ENCODE results near the gene FBXO38.

FBXO38 gene

DNA sequence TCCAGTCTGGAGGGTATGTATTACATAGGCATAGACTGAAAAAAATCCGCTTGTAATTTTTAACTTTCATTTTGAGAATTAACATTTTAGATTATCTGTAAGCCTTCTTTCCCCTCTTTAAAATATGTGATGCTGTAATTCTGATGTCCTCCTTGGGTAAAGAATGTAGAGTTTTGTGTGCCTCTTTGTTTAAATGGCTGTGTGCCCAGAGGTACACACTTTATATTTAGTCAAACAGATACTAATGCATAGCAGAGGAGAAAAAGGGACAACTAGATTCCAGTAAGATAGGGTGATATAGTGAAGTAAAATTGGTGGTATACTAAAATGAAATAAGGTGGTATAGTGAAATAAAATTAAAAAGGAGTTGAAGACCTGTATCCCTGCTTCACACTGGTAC is 1.3 kb downstream of the FBXO38 start:
- Histone ChIP-seq H3K79me2 (ENCODE audit: control insufficient read depth, insufficient read depth, low read length, poor library complexity) (peaks cover 2% of the 10 kb centered on the region), H3K4ac (ENCODE audit: low read depth, low read length) (no peak overlapping the region), H3K4me2 (ENCODE audit: low read length) (no peak overlapping the region), H3K18ac (ENCODE audit: low read length) (no peak overlapping the region), H3K27ac (ENCODE audit: low read depth, low read length) (no peak overlapping the region), H4K91ac (ENCODE audit: low read depth, low read length) (no peak overlapping the region), H3K4me1 (ENCODE audit: control insufficient read depth in 1 of 2, insufficient read depth in 2 of 2, low read length in 2 of 2) (peaks cover 0 to 4% of the 10 kb centered on the region in 2 experiments), H3K23ac (ENCODE audit: low read length) (no peak overlapping the region), H3K27me3 (ENCODE audit: insufficient read depth, low read length) (no peaks in the 10 kb centered on the region), H3K9ac (ENCODE audit: low read length) (no peak overlapping the region), H4K12ac (ENCODE audit: low read depth, low read length) (no peak overlapping the region), H3K36me3 (ENCODE audit: control insufficient read depth in 1 of 2, insufficient read depth in 2 of 2, low read length in 2 of 2) (no peaks in the 10 kb centered on the region), H2BK5ac (ENCODE audit: low read depth, low read length, poor library complexity) (no peak overlapping the region), H3K79me1 (ENCODE audit: low read length) (peaks cover 4% of the 10 kb centered on the region), H3K9me3 (ENCODE audit: insufficient read depth, low read depth, low read length) (no peaks in the 10 kb centered on the region), H2AFZ (ENCODE audit: insufficient read depth, low read length, poor library complexity) (no peak overlapping the region), H2BK12ac (ENCODE audit: low read length) (no peak overlapping the region), H4K8ac (ENCODE audit: low read depth, low read length) (no peak overlapping the region), H2BK120ac (ENCODE audit: insufficient read depth, low read length, poor library complexity) (no peak overlapping the region), H2AK5ac (ENCODE audit: low read length) (no peak overlapping the region), H3K14ac (ENCODE audit: low read length) (no peak overlapping the region), H3K4me3 (ENCODE audit: low read depth, low read length) (no peak overlapping the region)
- no peak for DNase-seq
- WGBS (ENCODE audit: extremely low coverage, insufficient coverage, insufficient read length) = no CpG with 5 or more reads among the region's 1 CpG

DNA sequence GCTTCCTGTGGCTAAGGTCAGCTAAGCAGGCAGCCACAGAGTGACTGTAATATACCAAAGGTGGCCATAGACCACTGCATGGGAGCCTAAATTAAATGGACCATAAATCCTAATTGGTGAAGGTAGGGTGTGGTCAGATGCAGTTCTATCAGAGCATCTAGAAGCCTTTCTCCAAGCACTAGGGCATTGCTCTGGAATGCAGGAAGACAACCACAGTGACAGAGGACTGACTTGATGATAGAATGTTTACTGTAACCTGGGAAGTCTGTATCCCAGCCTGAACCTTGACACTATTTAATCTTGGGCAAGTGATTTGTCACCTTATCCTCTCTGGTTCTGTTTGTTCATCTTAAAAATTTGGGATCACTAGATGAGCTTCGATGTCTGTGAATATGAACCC is 2.3 kb downstream of the FBXO38 start:
- H2BK120ac ChIP-seq (ENCODE audit: insufficient read depth, low read length, poor library complexity) = no peak overlapping the region
- H3K4ac ChIP-seq (ENCODE audit: low read depth, low read length) = no peak overlapping the region
- no peak overlapping the region for H3K9ac ChIP-seq (ENCODE audit: low read length)
- no peak overlapping the region for H4K8ac ChIP-seq (ENCODE audit: low read depth, low read length)
- H4K91ac ChIP-seq (ENCODE audit: low read depth, low read length) = no peak overlapping the region
- H3K79me2 ChIP-seq (ENCODE audit: control insufficient read depth, insufficient read depth, low read length, poor library complexity) = peaks cover 2% of the 10 kb centered on the region
- no peak overlapping the region for H2AFZ ChIP-seq (ENCODE audit: insufficient read depth, low read length, poor library complexity)
- no peaks in the 10 kb centered on the region for H3K27me3 ChIP-seq (ENCODE audit: insufficient read depth, low read length)
- H3K9me3 ChIP-seq (ENCODE audit: insufficient read depth, low read depth, low read length) = no peaks in the 10 kb centered on the region
- peaks cover 0 to 4% of the 10 kb centered on the region in 2 experiments for H3K4me1 ChIP-seq (ENCODE audit: control insufficient read depth in 1 of 2, insufficient read depth in 2 of 2, low read length in 2 of 2)
- H2BK12ac ChIP-seq (ENCODE audit: low read length) = no peak overlapping the region
- no peak overlapping the region for H2AK5ac ChIP-seq (ENCODE audit: low read length)
- no peak overlapping the region for H3K18ac ChIP-seq (ENCODE audit: low read length)
- peaks cover 4% of the 10 kb centered on the region for H3K79me1 ChIP-seq (ENCODE audit: low read length)
- H4K12ac ChIP-seq (ENCODE audit: low read depth, low read length) = no peak overlapping the region
- H2BK5ac ChIP-seq (ENCODE audit: low read depth, low read length, poor library complexity) = no peak overlapping the region
- DNase-seq = no peak
- H3K4me3 ChIP-seq (ENCODE audit: low read depth, low read length) = no peak overlapping the region
- H3K14ac ChIP-seq (ENCODE audit: low read length) = no peak overlapping the region
- H3K23ac ChIP-seq (ENCODE audit: low read length) = no peak overlapping the region
- H3K27ac ChIP-seq (ENCODE audit: low read depth, low read length) = no peak overlapping the region
- H3K4me2 ChIP-seq (ENCODE audit: low read length) = no peak overlapping the region
- no CpG with 5 or more reads among the region's 1 CpG for WGBS (ENCODE audit: extremely low coverage, insufficient coverage, insufficient read length)
- H3K36me3 ChIP-seq (ENCODE audit: control insufficient read depth in 1 of 2, insufficient read depth in 2 of 2, low read length in 2 of 2) = no peaks in the 10 kb centered on the region

DNA sequence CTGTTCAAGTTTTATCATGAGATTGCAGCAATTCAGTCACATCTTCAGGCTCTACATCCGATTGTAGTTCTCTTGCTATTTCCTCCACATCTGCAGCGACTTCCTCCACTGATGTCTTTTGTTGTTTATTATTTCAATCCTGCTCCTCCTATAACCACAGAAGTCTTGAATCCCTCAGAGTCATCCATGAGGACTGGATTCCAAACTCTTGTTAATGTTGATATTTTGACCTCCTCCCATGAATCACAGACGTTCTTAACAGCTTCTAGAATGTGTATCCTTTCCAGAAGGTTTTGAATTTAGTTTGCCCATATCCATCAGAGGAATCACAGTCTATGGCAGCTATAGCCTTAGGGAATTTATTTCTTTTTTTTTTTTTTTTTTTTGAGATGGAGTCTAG is 3.6 kb downstream of the FBXO38 start:
- Histone ChIP-seq H2BK12ac (ENCODE audit: low read length) (no peak overlapping the region), H3K4ac (ENCODE audit: low read depth, low read length) (no peak overlapping the region), H4K8ac (ENCODE audit: low read depth, low read length) (no peak overlapping the region), H3K4me2 (ENCODE audit: low read length) (no peak overlapping the region), H3K27ac (ENCODE audit: low read depth, low read length) (no peak overlapping the region), H4K12ac (ENCODE audit: low read depth, low read length) (no peak overlapping the region), H3K18ac (ENCODE audit: low read length) (no peak overlapping the region), H3K27me3 (ENCODE audit: insufficient read depth, low read length) (no peaks in the 10 kb centered on the region), H3K23ac (ENCODE audit: low read length) (no peak overlapping the region), H2AFZ (ENCODE audit: insufficient read depth, low read length, poor library complexity) (no peak overlapping the region), H3K4me3 (ENCODE audit: low read depth, low read length) (no peak overlapping the region), H3K9ac (ENCODE audit: low read length) (no peak overlapping the region), H2BK120ac (ENCODE audit: insufficient read depth, low read length, poor library complexity) (no peak overlapping the region), H2AK5ac (ENCODE audit: low read length) (no peak overlapping the region), H3K4me1 (ENCODE audit: control insufficient read depth in 1 of 2, insufficient read depth in 2 of 2, low read length in 2 of 2) (peaks cover 0 to 4% of the 10 kb centered on the region in 2 experiments), H3K79me2 (ENCODE audit: control insufficient read depth, insufficient read depth, low read length, poor library complexity) (peaks cover 2% of the 10 kb centered on the region), H3K79me1 (ENCODE audit: low read length) (peaks cover 4% of the 10 kb centered on the region), H3K9me3 (ENCODE audit: insufficient read depth, low read depth, low read length) (no peaks in the 10 kb centered on the region), H3K36me3 (ENCODE audit: control insufficient read depth in 1 of 2, insufficient read depth in 2 of 2, low read length in 2 of 2) (no peaks in the 10 kb centered on the region), H4K91ac (ENCODE audit: low read depth, low read length) (no peak overlapping the region), H2BK5ac (ENCODE audit: low read depth, low read length, poor library complexity) (no peak overlapping the region), H3K14ac (ENCODE audit: low read length) (no peak overlapping the region)
- no CpG with 5 or more reads among the region's 3 CpGs for WGBS (ENCODE audit: extremely low coverage, insufficient coverage, insufficient read length)
- no peak for DNase-seq

DNA sequence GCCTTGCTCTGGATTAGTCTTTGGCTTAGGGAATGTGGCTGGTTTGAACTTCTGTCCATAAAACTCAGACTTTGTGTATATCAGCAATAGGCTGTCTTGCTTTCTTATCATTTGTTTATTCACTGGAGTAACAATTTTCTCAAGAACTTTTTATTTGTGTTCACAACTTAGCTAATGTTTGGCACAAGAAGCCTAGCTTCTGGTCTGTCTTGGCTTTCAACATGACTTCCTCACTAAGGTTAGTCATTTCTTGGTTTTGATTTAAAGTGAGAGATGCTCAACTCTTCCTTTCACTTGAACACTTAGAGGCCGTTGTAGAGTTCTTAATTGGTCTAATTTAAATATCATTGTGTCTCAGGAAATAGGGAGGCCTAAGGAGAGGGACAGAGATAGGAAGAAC is 4.9 kb downstream of the FBXO38 start:
- Histone ChIP-seq H3K4me3 (ENCODE audit: low read depth, low read length) (no peak overlapping the region), H3K14ac (ENCODE audit: low read length) (no peak overlapping the region), H3K23ac (ENCODE audit: low read length) (no peak overlapping the region), H3K79me2 (ENCODE audit: control insufficient read depth, insufficient read depth, low read length, poor library complexity) (peaks cover 2% of the 10 kb centered on the region), H3K27me3 (ENCODE audit: insufficient read depth, low read length) (no peaks in the 10 kb centered on the region), H3K79me1 (ENCODE audit: low read length) (peaks cover 2% of the 10 kb centered on the region), H3K4me1 (ENCODE audit: control insufficient read depth in 1 of 2, insufficient read depth in 2 of 2, low read length in 2 of 2) (peaks cover 0 to 4% of the 10 kb centered on the region in 2 experiments), H3K27ac (ENCODE audit: low read depth, low read length) (no peak overlapping the region), H2BK12ac (ENCODE audit: low read length) (no peak overlapping the region), H3K4me2 (ENCODE audit: low read length) (no peak overlapping the region), H3K36me3 (ENCODE audit: control insufficient read depth in 1 of 2, insufficient read depth in 2 of 2, low read length in 2 of 2) (no peaks in the 10 kb centered on the region), H3K9ac (ENCODE audit: low read length) (no peak overlapping the region), H2BK120ac (ENCODE audit: insufficient read depth, low read length, poor library complexity) (no peak overlapping the region), H2AFZ (ENCODE audit: insufficient read depth, low read length, poor library complexity) (no peak overlapping the region), H3K18ac (ENCODE audit: low read length) (no peak overlapping the region), H4K12ac (ENCODE audit: low read depth, low read length) (no peak overlapping the region), H3K4ac (ENCODE audit: low read depth, low read length) (no peak overlapping the region), H2AK5ac (ENCODE audit: low read length) (no peak overlapping the region), H4K91ac (ENCODE audit: low read depth, low read length) (no peak overlapping the region), H2BK5ac (ENCODE audit: low read depth, low read length, poor library complexity) (no peak overlapping the region), H4K8ac (ENCODE audit: low read depth, low read length) (no peak overlapping the region), H3K9me3 (ENCODE audit: insufficient read depth, low read depth, low read length) (no peaks in the 10 kb centered on the region)
- no CpG with 5 or more reads among the region's 1 CpG for WGBS (ENCODE audit: extremely low coverage, insufficient coverage, insufficient read length)
- DNase-seq = no peak

Data from trophoblast cell (in vitro differentiated cells and primary cell).